Right ventricle myocardium inferior (tissue), 1 donor: ENCODE data around the gene CLDN22. TPM values are rescaled to one million over a fixed set of nuclear protein-coding genes. Genes with fewer than 3 reads are reported as not detected.

Source experiments
- ATAC-seq: fragments of 200-7000 bp; cut with Tn5 transposase; one replicate; pipeline ENCODE4 v1.9.1; 2020; ENCODE audit warnings: mild to moderate bottlenecking, moderate library complexity
- DNase-seq: peaks from one replicate; pipeline ENCODE4 v3.0.0; 2021; ENCODE audit errors: missing footprints
- intact Hi-C: fragments of 100-400 bp; cut with DNase I; formaldehyde crosslinking; loops from one replicate; pipeline ENCODE4 v1.11.0; 2022
- long read RNA-seq: library from polyadenylated mRNA; unstranded; transcript quantifications from one replicate; pipeline ENCODE4 v2.0.0, GENCODE V29; 2021
- total RNA-seq: library from RNA; stranded (reverse); fragmentation: NEBNext Ultra II Directional; extraction: Animal tissue kit (Norgen Biotek cat#: 25700); gene quantifications from one replicate; pipeline ENCODE4 v1.2.1, GENCODE V29; 2021
- donor health status: DM: no; HTN: yes; CAD: no; lungs with severe emphysema.

Gene CLDN22
- total RNA-seq: not detected
- long read RNA-seq: 0 reads

- ATAC-seq (no peak), DNase-seq (no peak)
- intact Hi-C loops: no loop called here
Observed at GRCh38 chr4:183320211-183321059, at the start of gene CLDN22. TSS of gene CLDN22 (minus strand) at chr4:183320276. CDS start at chr4:183320218, 58 bp downstream.

- no peak for DNase-seq
- ATAC-seq: no peak
- intact Hi-C loops: no loop called here
Observed at GRCh38 chr4:183369073-183369472, 49.0 kb upstream of the CLDN22 start.

- intact Hi-C loops: no loop called here
- ATAC-seq (no peak), DNase-seq (no peak)
Observed at GRCh38 chr4:183366206-183366835, 46.2 kb upstream of the CLDN22 start.

GRCh38 chr4:183364025-183364424 is 43.9 kb upstream of the CLDN22 start:
- intact Hi-C loops: no loop called here
- no peak for ATAC-seq
- no peak for DNase-seq

- ATAC-seq (no peak), DNase-seq (no peak)
- intact Hi-C loops: no loop called here
Observed at GRCh38 chr4:183362916-183363542, 43.0 kb upstream of the CLDN22 start.

- intact Hi-C loops: no loop called here
- no peak for DNase-seq
- no peak for ATAC-seq
Observed at GRCh38 chr4:183362036-183362435, 42.0 kb upstream of the CLDN22 start.

GRCh38 chr4:183360161-183360919 is 40.3 kb upstream of the CLDN22 start:
- no peak for ATAC-seq
- intact Hi-C loops: no loop called here
- DNase-seq: no peak

GRCh38 chr4:183358215-183358755 is 38.2 kb upstream of the CLDN22 start:
- no peak for DNase-seq
- no peak for ATAC-seq
- intact Hi-C loops: no loop called here

GRCh38 chr4:183356931-183357675 is 37.0 kb upstream of the CLDN22 start:
- DNase-seq: no peak
- ATAC-seq: no peak
- intact Hi-C loops: no loop called here

- DNase-seq (no peak), ATAC-seq (no peak)
- intact Hi-C loops: no loop called here
Observed at GRCh38 chr4:183356173-183356830, 36.2 kb upstream of the CLDN22 start.

- no peak for DNase-seq
- intact Hi-C loops: no loop called here
Observed at GRCh38 chr4:183355405-183355804, 35.3 kb upstream of the CLDN22 start.

GRCh38 chr4:183354219-183354618 is 34.1 kb upstream of the CLDN22 start:
- no peak for DNase-seq
- no peak for ATAC-seq
- intact Hi-C loops: no loop called here

More at GRCh38 chr4:183355405-183355804, 35.3 kb upstream of the CLDN22 start:
- no peak for ATAC-seq

- ATAC-seq (no peak), DNase-seq (no peak)
- intact Hi-C loops: no loop called here
Observed at GRCh38 chr4:183353557-183353956, 33.5 kb upstream of the CLDN22 start.

GRCh38 chr4:183352546-183352945 is 32.5 kb upstream of the CLDN22 start:
- intact Hi-C loops: no loop called here
- no peak for ATAC-seq

GRCh38 chr4:183350317-183351071 is 30.4 kb upstream of the CLDN22 start:
- ATAC-seq: no peak
- DNase-seq: no peak
- intact Hi-C loops: no loop called here

More at GRCh38 chr4:183352546-183352945, 32.5 kb upstream of the CLDN22 start:
- no peak for DNase-seq

GRCh38 chr4:183349673-183350072 is 29.6 kb upstream of the CLDN22 start:
- intact Hi-C loops: no loop called here
- no peak for DNase-seq
- ATAC-seq: no peak
